ENCODE measurements around the gene CROCC2. TPM values are rescaled to one million over a fixed set of nuclear protein-coding genes. Genes with fewer than 3 reads are reported as not detected.

The CROCC2 gene
- total and polyA plus RNA-seq, 2 of the 13 experiments (the other 11 are each of a cell fraction or from before 2014, with no cell fraction given) = not detected

- no peak for TF ChIP-seq ZBTB21 (CRISPR knock-in tag; IDR thresholded peaks at IDR 0.05)
- TF ChIP-seq RAD51 (IDR thresholded peaks at IDR 0.05; ENCODE audit: borderline replicate concordance) = no peak
- no peak for TF ChIP-seq ZNF703 (CRISPR knock-in tag; IDR thresholded peaks at IDR 0.05; ENCODE audit: borderline replicate concordance)
- no peak for TF ChIP-seq GPN1 (CRISPR knock-in tag; IDR thresholded peaks at IDR 0.05; ENCODE audit: borderline replicate concordance)
- no peak for TF ChIP-seq ZNF235 (CRISPR knock-in tag; IDR thresholded peaks at IDR 0.05; ENCODE audit: borderline replicate concordance)
- no peak for TF ChIP-seq SP140L (CRISPR knock-in tag; IDR thresholded peaks at IDR 0.05; ENCODE audit: borderline replicate concordance)
- TF ChIP-seq ZNF205 (CRISPR knock-in tag; IDR thresholded peaks at IDR 0.05) = 0 out of 2 replicates have a peak, but pooled peaks have one; percentile 44
- TF ChIP-seq NPAS2 (CRISPR knock-in tag; IDR thresholded peaks at IDR 0.05; ENCODE audit: borderline replicate concordance) = no peak
- no peak for TF ChIP-seq GMEB2 (CRISPR knock-in tag; IDR thresholded peaks at IDR 0.05; ENCODE audit: low read depth)
- peak; percentile 40 for TF ChIP-seq TEAD3 (CRISPR knock-in tag; optimal IDR thresholded peaks at IDR 0.05; ENCODE audit: borderline replicate concordance)
- no peak for TF ChIP-seq ZNF512 (CRISPR knock-in tag; IDR thresholded peaks at IDR 0.05)
- TF ChIP-seq MBD4 (IDR thresholded peaks at IDR 0.05; ENCODE audit: borderline replicate concordance, low read length) = no peak
- TF ChIP-seq ZFP36L1 (CRISPR knock-in tag; IDR thresholded peaks at IDR 0.05) = no peak
- no peak for TF ChIP-seq ZNF121 (CRISPR knock-in tag; IDR thresholded peaks at IDR 0.05)
- no peak for TF ChIP-seq SMAD1 (CRISPR knock-in tag; IDR thresholded peaks at IDR 0.05; ENCODE audit: borderline replicate concordance, low read depth)
- no peak for TF ChIP-seq ZFP36L2 (CRISPR knock-in tag; IDR thresholded peaks at IDR 0.05)
- no peak for TF ChIP-seq ZNF224 (CRISPR knock-in tag; IDR thresholded peaks at IDR 0.05)
- no peak for TF ChIP-seq ZNF234 (CRISPR knock-in tag; conservative IDR thresholded peaks at IDR 0.05)
- TF ChIP-seq LRRFIP1 (CRISPR knock-in tag; conservative IDR thresholded peaks at IDR 0.05) = no peak
- no peak for TF ChIP-seq TCF7L2 (IDR thresholded peaks at IDR 0.05; ENCODE audit: low read depth, low read length)
- no peak for TF ChIP-seq ZNF512B (CRISPR knock-in tag; IDR thresholded peaks at IDR 0.05; ENCODE audit: borderline replicate concordance)
Measured at GRCh38 chr2:240968731-240969624, 62.8 kb downstream of the CROCC2 start (continued).

Measured in HepG2 (cell line).